ENCODE measurements around the gene RAD51B.

DNA sequence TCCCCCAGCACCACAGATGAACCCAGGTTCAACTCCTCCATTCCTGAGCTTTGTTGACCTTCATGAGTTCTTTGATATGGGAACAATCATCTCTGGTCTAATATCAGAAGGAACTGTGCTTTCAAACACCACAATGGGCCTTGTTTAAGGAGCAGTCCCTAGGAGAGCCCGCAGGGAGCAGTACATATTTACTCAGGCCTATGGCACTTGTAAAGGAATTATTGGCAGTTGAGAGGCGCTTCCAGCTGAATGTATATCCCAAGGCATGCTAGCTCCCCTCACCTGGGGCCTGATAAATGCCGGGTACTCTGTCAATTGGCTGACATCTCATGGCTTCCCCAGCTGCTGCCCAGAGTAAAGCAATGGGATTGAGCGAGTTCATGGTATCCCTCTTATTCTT is 897.1 kb downstream of the RAD51B start:
- TF ChIP-seq POLR2A (IDR thresholded peaks at IDR 0.05) = no peak
- TF ChIP-seq CTCF (IDR thresholded peaks at IDR 0.05) = no peak
